Endothelial cell of umbilical vein (primary cell): ENCODE data around the gene EMC6. TPM values are rescaled to one million over a fixed set of nuclear protein-coding genes. Genes with fewer than 3 reads are reported as not detected.

ENCODE experiments used
- BruUV-seq: library from RNA; stranded (reverse); fragments of 400-500 nt; replicated peaks from 2 replicates; lab custom pipeline; 2021; lab: Mats Ljungman, UMichigan
- CTCF ChIA-PET: fragments of 300-600, 350-600 bp; sonication (Branson Sonifier 250); formaldehyde crosslinking; loops from one replicate; lab custom pipeline; 2021; ENCODE audit warnings: antibody characterized with exemption, inconsistent platforms; lab: Charles Lee
- POLR2A ChIA-PET: fragments of 300-600, 350-600 bp; sonication (Branson Sonifier 250); formaldehyde crosslinking; loops from one replicate; lab custom pipeline; 2021; ENCODE audit warnings: antibody characterized with exemption, inconsistent platforms; lab: Charles Lee
- DNase-seq: peaks from one replicate; pipeline ENCODE4 v3.0.0-alpha.2; 2011; ENCODE audit warnings: low read depth, low spot score
- FAIRE-seq: peaks from 2 replicates; lab custom pipeline; 2011; peaks lifted over from hg19 to GRCh38; lab: Jason Lieb, UNC
- H2AFZ ChIP-seq: 2 replicates; pipeline ENCODE4 v1.6.0; 2012; ENCODE audit warnings: low read depth, low read length, control low read depth, inconsistent platforms
- H3K27ac ChIP-seq: 2 replicates; pipeline ENCODE4 v1.5.1; 2011; ENCODE audit warnings: low read depth, mild to moderate bottlenecking, control low read depth, low read length, moderate library complexity; ENCODE audit not compliant: insufficient read depth
- H3K27me3 ChIP-seq, 2 experiments: 2 replicates each; pipeline versions ENCODE4 v1.6.0 to v1.6.1; 2011; ENCODE audit warnings: low read length in 2 of 2, mixed read lengths in 1 of 2; ENCODE audit not compliant: control insufficient read depth in 2 of 2, insufficient read depth in 2 of 2
- H3K36me3 ChIP-seq, 2 experiments: 2 replicates in 1 of 2; 3 replicates in 1 of 2; pipeline ENCODE4 v1.5.1; 2011; ENCODE audit warnings: low read length in 2 of 2, mild to moderate bottlenecking in 1 of 2, moderate library complexity in 1 of 2; ENCODE audit not compliant: control insufficient read depth in 2 of 2, insufficient read depth in 2 of 2; ENCODE audit errors: extremely low read depth in 1 of 2
- H3K4me1 ChIP-seq: 3 replicates; pipeline ENCODE4 v1.5.1; 2011; ENCODE audit warnings: mild to moderate bottlenecking, low read length; ENCODE audit not compliant: control insufficient read depth, insufficient read depth; ENCODE audit errors: extremely low read depth
- H3K4me2 ChIP-seq: 2 replicates; pipeline ENCODE4 v1.6.1; 2011; ENCODE audit warnings: low read length, control low read depth, mixed read lengths; ENCODE audit not compliant: insufficient read depth
- H3K4me3 ChIP-seq, 3 experiments: fragments of 200-600 bp in 1 of 3; sonication (generic), shearing (Covaris generic) in 1 of 3; replicated peaks in 1 of 3; 2 replicates each; pipeline ENCODE4 v1.5.1; 2011 to 2016; ENCODE audit warnings: control low read depth in 3 of 3, low read length in 3 of 3, mild to moderate bottlenecking in 2 of 3, inconsistent platforms in 1 of 3, low read depth in 1 of 3, moderate library complexity in 1 of 3; ENCODE audit not compliant: insufficient read depth in 1 of 3
- H3K79me2 ChIP-seq: 2 replicates; pipeline ENCODE4 v1.6.0; 2012; ENCODE audit warnings: low read length, inconsistent platforms; ENCODE audit not compliant: control insufficient read depth, insufficient read depth
- H3K9ac ChIP-seq: replicated peaks from 2 replicates; pipeline ENCODE3; 2011; ENCODE audit warnings: low read length, control low read depth; ENCODE audit not compliant: insufficient read depth; ENCODE audit errors: extremely low read depth
- H3K9me1 ChIP-seq: replicated peaks from 3 replicates; pipeline ENCODE4 v1.6.0; 2011; ENCODE audit warnings: mild to moderate bottlenecking, low read length; ENCODE audit not compliant: control insufficient read depth, insufficient read depth; ENCODE audit errors: extremely low read depth
- H3K9me3 ChIP-seq: replicated peaks from 2 replicates; pipeline ENCODE4 v1.5.1; 2012; ENCODE audit warnings: low read length, inconsistent platforms; ENCODE audit not compliant: control insufficient read depth, insufficient read depth
- H4K20me1 ChIP-seq: replicated peaks from 2 replicates; pipeline ENCODE3; 2011; ENCODE audit warnings: mild to moderate bottlenecking, low read length; ENCODE audit not compliant: control insufficient read depth, insufficient read depth; ENCODE audit errors: extremely low read depth
- CTCF ChIP-seq, 2 donors: IDR thresholded peaks; 1 replicate in 1 of 2; 2 replicates in 1 of 2; pipeline ENCODE4 v1.5.1; 2011; ENCODE audit warnings: low read length in 2 of 2, mild to moderate bottlenecking in 2 of 2, moderate library complexity in 2 of 2, control low read depth in 1 of 2, inconsistent platforms in 1 of 2, low read depth in 1 of 2; ENCODE audit not compliant: insufficient read depth in 1 of 2; ENCODE audit errors: extremely low read depth in 1 of 2
- EZH2 ChIP-seq: IDR thresholded peaks from 2 replicates; pipeline ENCODE4 v1.6.1; 2012; ENCODE audit warnings: borderline replicate concordance, low read depth, mild to moderate bottlenecking, moderate library complexity, low read length, inconsistent platforms; ENCODE audit not compliant: severe bottlenecking
- FOS ChIP-seq: IDR thresholded peaks from 2 replicates; pipeline ENCODE4 v1.6.1; 2011; ENCODE audit warnings: mild to moderate bottlenecking, low read length, moderate library complexity, borderline replicate concordance; ENCODE audit not compliant: insufficient read depth
- GATA2 ChIP-seq: IDR thresholded peaks from 2 replicates; pipeline ENCODE4 v1.7.0; 2011; ENCODE audit warnings: low read depth, mild to moderate bottlenecking, moderate library complexity, mixed read lengths, low read length; ENCODE audit not compliant: insufficient read length, insufficient read depth
- JUN ChIP-seq: IDR thresholded peaks from 2 replicates; pipeline ENCODE4 v1.6.1; 2011; ENCODE audit warnings: borderline replicate concordance, low read depth; ENCODE audit not compliant: insufficient read length, insufficient read depth
- MAX ChIP-seq: IDR thresholded peaks from 2 replicates; pipeline ENCODE4 v1.6.1; 2011; ENCODE audit not compliant: insufficient read depth, insufficient read length
- MYC ChIP-seq: IDR thresholded peaks from one replicate; pipeline ENCODE4 v1.6.1; 2011; ENCODE audit warnings: mild to moderate bottlenecking, low read depth, low read length
- POLR2A ChIP-seq: IDR thresholded peaks from 2 replicates; pipeline ENCODE4 v1.6.1; 2012; ENCODE audit warnings: low read depth, mild to moderate bottlenecking, control low read depth, low read length
- POLR2AphosphoS5 ChIP-seq: IDR thresholded peaks from 2 replicates; pipeline ENCODE4 v1.6.1; 2012; ENCODE audit warnings: low read depth, mild to moderate bottlenecking, control low read depth, low read length, moderate library complexity; ENCODE audit not compliant: insufficient read depth
- dilution Hi-C: fragments of 300-500 bp; cut with MboI; formaldehyde crosslinking; loops from one replicate; pipeline ENCODE4 v1.15.0; 2019; ENCODE audit warnings: low sequenced_read_pairs; ENCODE audit not compliant: extremely low pct_ligation_motif_present
- intact Hi-C: fragments of 100-400 bp; cut with micrococcal nuclease; formaldehyde crosslinking; loops from one replicate; pipeline ENCODE4 v1.10.0; 2022
- polyA plus RNA-seq, 4 experiments: library from polyadenylated mRNA; depleted of rRNA in 3 of 4; stranded (reverse) in 3 of 4; unstranded in 1 of 4; fragments of >200 nt; gene quantifications; 2 replicates each; pipeline versions ENCODE4 v1.2.1 to v1.2.3, GENCODE V29; 2011 to 2012; ENCODE audit warnings: missing spikeins in 1 of 4
- total RNA-seq: library from RNA; stranded (reverse); gene quantifications from 2 replicates; pipeline ENCODE4 v1.2.3, GENCODE V29; 2021

The EMC6 gene
- total and polyA plus RNA-seq, 2 donors (not counting 3 experiments of a cell fraction or from before 2014, with no cell fraction given): 54.0 to 105 TPM

GRCh38 chr17:3660311-3660891 is 8.2 kb upstream of the EMC6 start:
- intact Hi-C loops: no loop called here
- BruUV-seq: no TSS peak

More at GRCh38 chr17:3660311-3660891, 8.2 kb upstream of the EMC6 start:
- no peaks in the 10 kb centered on the region for H3K27me3 ChIP-seq
- peaks cover 6% of the 10 kb centered on the region for H3K4me1 ChIP-seq
- no peaks in the 10 kb centered on the region for H3K9me1 ChIP-seq
- no peak for TF ChIP-seq GATA2
- TF ChIP-seq MAX: no peak
- no peak for TF ChIP-seq FOS
- no peak for TF ChIP-seq EZH2
- TF ChIP-seq JUN: no peak
- no peak for TF ChIP-seq CTCF (IDR thresholded peaks at IDR 0.05; ENCODE audit: extremely low read depth in 1 of 2, insufficient read depth in 1 of 2, low read depth in 1 of 2, low read length in 2 of 2)
- TF ChIP-seq POLR2AphosphoS5: no peak
- TF ChIP-seq MYC: no peak
- no peak for TF ChIP-seq POLR2A
- no peaks in the 10 kb centered on the region for H3K9me3 ChIP-seq
- no peak for FAIRE-seq
- no peak overlapping the region for H2AFZ ChIP-seq
- no peaks in the 10 kb centered on the region for H4K20me1 ChIP-seq
- dilution Hi-C loops: no loop called here
- no peak overlapping the region for H3K27ac ChIP-seq
- no peak for DNase-seq
- peaks cover 7% of the 10 kb centered on the region for H3K79me2 ChIP-seq
- POLR2A ChIA-PET: interaction anchor here (4.2 kb wide), 1 partner anchor 7 kb away, joined by 17 read pairs; the partner anchor contains the start of genes EMC6 and TAX1BP3
- no peak overlapping the region for H3K9ac ChIP-seq
- peaks cover 0 to 24% of the 10 kb centered on the region in 2 experiments for H3K36me3 ChIP-seq
- CTCF ChIA-PET: no interaction called here
- H3K4me2 ChIP-seq: no peak overlapping the region
- H3K4me3 ChIP-seq: no peak overlapping the region
